IPS-15b (cell line): ENCODE results near the gene POLR1C.
"Not testable (repeated sequence)": the region's sequence is repeated elsewhere in the genome, so short reads cannot be mapped to it uniquely, and the experiment has no call there.

Experiments
- H3K27me3 ChIP-seq: one replicate; pipeline ENCODE4 v1.6.1; 2013; ENCODE audit warnings: low read length; ENCODE audit not compliant: control insufficient read depth, insufficient read depth
- H3K36me3 ChIP-seq: one replicate; pipeline ENCODE4 v1.6.1; 2013; ENCODE audit warnings: low read length; ENCODE audit not compliant: control insufficient read depth, insufficient read depth
- H3K4me1 ChIP-seq: one replicate; pipeline ENCODE4 v1.6.1; 2013; ENCODE audit warnings: mild to moderate bottlenecking, low read length; ENCODE audit not compliant: control insufficient read depth, insufficient read depth
- H3K4me3 ChIP-seq: one replicate; pipeline ENCODE4 v1.5.1; 2013; ENCODE audit warnings: low read depth, low read length
- H3K9ac ChIP-seq: one replicate; pipeline ENCODE4 v1.6.1; 2013; ENCODE audit warnings: low read depth, mild to moderate bottlenecking, low read length
- H3K9me3 ChIP-seq: one replicate; pipeline ENCODE4 v1.6.1; 2013; ENCODE audit warnings: mild to moderate bottlenecking, low read length; ENCODE audit not compliant: control insufficient read depth, insufficient read depth

The POLR1C gene, protein sequence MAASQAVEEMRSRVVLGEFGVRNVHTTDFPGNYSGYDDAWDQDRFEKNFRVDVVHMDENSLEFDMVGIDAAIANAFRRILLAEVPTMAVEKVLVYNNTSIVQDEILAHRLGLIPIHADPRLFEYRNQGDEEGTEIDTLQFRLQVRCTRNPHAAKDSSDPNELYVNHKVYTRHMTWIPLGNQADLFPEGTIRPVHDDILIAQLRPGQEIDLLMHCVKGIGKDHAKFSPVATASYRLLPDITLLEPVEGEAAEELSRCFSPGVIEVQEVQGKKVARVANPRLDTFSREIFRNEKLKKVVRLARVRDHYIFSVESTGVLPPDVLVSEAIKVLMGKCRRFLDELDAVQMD

DNA sequence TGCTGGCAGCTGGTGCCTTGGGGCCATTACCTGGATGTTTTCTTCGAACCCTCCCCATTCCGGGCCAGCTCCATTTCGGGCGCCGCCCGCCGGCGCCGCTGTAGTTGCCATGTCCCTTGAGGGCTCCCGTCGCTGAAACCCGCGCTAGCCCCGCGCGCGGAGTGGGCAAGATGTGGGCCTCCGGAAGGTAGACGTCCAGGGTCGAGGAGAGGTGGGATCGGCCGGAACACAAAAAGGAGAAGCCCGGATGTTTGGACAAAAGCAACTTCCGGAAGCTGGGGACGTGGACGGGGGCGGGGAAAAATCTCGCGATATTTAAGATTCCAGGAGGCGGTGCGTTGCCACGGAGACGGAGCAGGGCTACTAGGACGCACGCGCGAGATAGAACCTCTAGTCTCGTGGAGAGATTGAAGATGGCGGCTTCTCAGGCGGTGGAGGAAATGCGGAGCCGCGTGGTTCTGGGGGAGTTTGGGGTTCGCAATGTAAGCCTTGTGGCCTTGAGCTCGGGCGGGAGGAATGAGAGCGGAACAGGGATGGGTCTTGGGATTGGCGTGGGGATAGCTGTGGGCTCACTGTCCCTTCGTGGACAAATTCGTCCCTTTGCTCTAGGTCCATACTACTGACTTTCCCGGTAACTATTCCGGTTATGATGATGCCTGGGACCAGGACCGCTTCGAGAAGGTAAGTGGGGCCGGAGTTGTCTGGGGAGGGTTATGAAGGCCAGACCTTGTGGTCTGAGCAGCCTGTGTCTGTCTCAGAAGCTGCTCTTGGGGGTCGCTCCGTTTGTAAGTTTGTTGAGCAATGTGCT lies at the start of gene POLR1C, which contains the start of gene YIPF3:
POLR1C (plus strand) TSS at position 393 of the 808 bp plus-strand sequence; CDS start at position 414, 21 bp downstream.
YIPF3 (minus strand) TSS at position 230 of the 808 bp plus-strand sequence; CDS start at position 111, 119 bp downstream.
- Histone ChIP-seq H3K9me3 (no peaks in the 10 kb centered on the region), H3K4me3 (peak within 1 kb of the TSS; percentile 99), H3K36me3 (peaks cover 50% of the 10 kb centered on the region), H3K27me3 (no peaks in the 10 kb centered on the region), H3K4me1 (peaks cover 6% of the 10 kb centered on the region), H3K9ac (peak within 1 kb of the TSS; percentile 93)

- not testable (repeated sequence) for H3K9me3 ChIP-seq, H3K4me1 ChIP-seq, H3K9ac ChIP-seq, H3K36me3 ChIP-seq, H3K4me3 ChIP-seq, H3K27me3 ChIP-seq
These were observed 49.6 kb upstream of the POLR1C start for GRCh38 chr6:43467265-43467664.

GRCh38 chr6:43467752-43468151 lies 49.1 kb upstream of the POLR1C start:
- peaks cover 9% of the 10 kb centered on the region for H3K4me1 ChIP-seq
- no peak overlapping the region for H3K4me3 ChIP-seq
- no peaks in the 10 kb centered on the region for H3K27me3 ChIP-seq
- no peaks in the 10 kb centered on the region for H3K36me3 ChIP-seq
- no peaks in the 10 kb centered on the region for H3K9me3 ChIP-seq
- H3K9ac ChIP-seq = no peak overlapping the region

DNA sequence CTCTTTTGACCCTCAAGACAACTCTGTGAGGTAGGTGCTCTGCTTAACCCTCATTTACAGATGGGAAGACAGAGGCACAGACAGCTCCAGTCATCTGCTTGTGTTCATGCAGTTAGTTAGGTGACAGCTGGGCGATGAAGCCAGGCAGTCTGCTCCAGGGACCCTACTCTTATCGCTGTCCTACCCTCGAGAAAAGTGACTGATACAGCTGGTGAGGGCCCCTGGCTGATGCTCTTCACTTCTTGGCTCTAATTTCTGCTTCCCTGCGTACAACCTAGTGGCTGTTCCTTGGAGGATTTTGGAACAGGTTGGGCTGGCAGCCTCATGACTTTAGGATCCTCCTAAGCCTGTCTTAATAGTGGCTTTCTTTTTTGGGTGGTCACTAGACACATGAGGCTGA lies 48.6 kb upstream of the POLR1C start:
- H3K27me3 ChIP-seq = no peaks in the 10 kb centered on the region
- H3K9ac ChIP-seq = no peak overlapping the region
- H3K9me3 ChIP-seq = no peaks in the 10 kb centered on the region
- no peak overlapping the region for H3K4me3 ChIP-seq
- H3K36me3 ChIP-seq = no peaks in the 10 kb centered on the region
- peaks cover 9% of the 10 kb centered on the region for H3K4me1 ChIP-seq

- Histone ChIP-seq H3K9ac (peak overlapping the region; percentile 54), H3K36me3 (no peaks in the 10 kb centered on the region), H3K9me3 (no peaks in the 10 kb centered on the region), H3K4me3 (no peak overlapping the region), H3K27me3 (no peaks in the 10 kb centered on the region), H3K4me1 (peaks cover 9% of the 10 kb centered on the region)
These were observed 47.9 kb upstream of the POLR1C start for GRCh38 chr6:43468748-43469681.

GRCh38 chr6:43469947-43470346 lies 46.9 kb upstream of the POLR1C start:
- H3K4me3 ChIP-seq = no peak overlapping the region
- no peak overlapping the region for H3K9ac ChIP-seq
- H3K9me3 ChIP-seq = no peaks in the 10 kb centered on the region
- H3K36me3 ChIP-seq = no peaks in the 10 kb centered on the region
- peaks cover 9% of the 10 kb centered on the region for H3K4me1 ChIP-seq
- H3K27me3 ChIP-seq = no peaks in the 10 kb centered on the region

DNA sequence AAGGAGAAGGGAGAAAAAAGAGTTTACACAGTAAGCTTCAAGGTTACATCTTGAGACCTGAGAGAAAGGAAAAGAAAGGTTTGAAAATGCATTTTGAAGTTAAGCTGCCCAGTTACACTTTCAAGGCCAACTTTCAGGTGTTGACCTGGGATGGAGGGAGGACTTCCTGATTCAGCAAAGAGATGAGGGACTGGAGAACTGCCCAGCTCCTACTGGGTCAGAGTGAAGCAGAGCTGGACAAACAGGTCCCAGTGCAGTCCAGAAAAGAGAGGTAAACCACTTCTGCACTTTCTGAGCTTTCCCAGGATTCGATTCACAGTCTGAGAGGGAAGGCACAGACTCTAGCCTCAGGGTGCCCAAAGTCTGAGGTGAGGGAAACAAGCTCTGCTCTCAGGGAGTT lies 45.5 kb upstream of the POLR1C start:
- Histone ChIP-seq H3K27me3 (no peaks in the 10 kb centered on the region), H3K9me3 (no peaks in the 10 kb centered on the region), H3K36me3 (no peaks in the 10 kb centered on the region), H3K4me3 (no peak overlapping the region), H3K9ac (no peak overlapping the region), H3K4me1 (peaks cover 9% of the 10 kb centered on the region)

DNA sequence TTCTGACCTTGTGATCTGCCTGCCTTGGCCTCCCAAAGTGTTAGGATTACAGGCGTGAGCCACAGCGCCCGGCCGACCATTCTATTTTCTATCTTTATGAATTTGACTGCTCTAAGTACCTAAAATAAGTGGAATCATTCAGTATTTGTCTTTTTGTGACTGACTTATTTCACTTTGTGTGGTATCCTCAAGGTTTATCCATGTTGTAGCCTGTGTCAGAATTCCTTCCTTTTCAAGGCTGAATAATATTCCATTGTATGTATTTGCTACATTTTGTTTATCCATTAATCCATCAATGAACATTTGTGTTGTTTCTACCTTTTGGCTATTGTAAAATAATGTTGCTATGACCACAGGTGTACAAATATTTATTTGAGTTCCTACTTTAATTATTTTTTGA lies 44.4 kb upstream of the POLR1C start:
- H3K9me3 ChIP-seq = no peaks in the 10 kb centered on the region
- H3K4me3 ChIP-seq = no peak overlapping the region
- peaks cover 12% of the 10 kb centered on the region for H3K4me1 ChIP-seq
- H3K9ac ChIP-seq = no peak overlapping the region
- no peaks in the 10 kb centered on the region for H3K27me3 ChIP-seq
- H3K36me3 ChIP-seq = no peaks in the 10 kb centered on the region

GRCh38 chr6:43475516-43475915 lies 41.4 kb upstream of the POLR1C start:
- Histone ChIP-seq H3K27me3 (no peaks in the 10 kb centered on the region), H3K9me3 (no peaks in the 10 kb centered on the region), H3K9ac (peak overlapping the region; percentile 24), H3K4me1 (peaks cover 7% of the 10 kb centered on the region), H3K36me3 (peaks cover 3% of the 10 kb centered on the region), H3K4me3 (no peak overlapping the region)

- Histone ChIP-seq H3K36me3 (peaks cover 3% of the 10 kb centered on the region), H3K4me3 (peak overlapping the region; percentile 47), H3K27me3 (no peaks in the 10 kb centered on the region), H3K9ac (peak overlapping the region; percentile 9), H3K4me1 (peaks cover 13% of the 10 kb centered on the region), H3K9me3 (no peaks in the 10 kb centered on the region)
These were observed 40.1 kb upstream of the POLR1C start for GRCh38 chr6:43476746-43477145.
